ENCODE results near the gene ANKRD12. TPM values are rescaled to one million over a fixed set of nuclear protein-coding genes. Genes with fewer than 3 reads are reported as not detected.
A peak's percentile ranks its signal among the peaks of the same experiment; 100 is the strongest.

ANKRD12 gene
- polyA plus RNA-seq, 1 donor, result 20.1 TPM

GRCh38 chr18:9105420-9105819 is 31.2 kb upstream of the ANKRD12 start:
- Histone ChIP-seq H3K4me1 (ENCODE audit: control insufficient read depth, insufficient read depth, low read length) (peaks cover 27% of the 10 kb centered on the region), H3K4me3 (ENCODE audit: low read length) (no peak overlapping the region), H3K27ac (ENCODE audit: low read length) (no peak overlapping the region), H3K36me3 (ENCODE audit: control insufficient read depth, insufficient read depth, low read length) (no peaks in the 10 kb centered on the region), H3K9me3 (ENCODE audit: control insufficient read depth, low read depth, low read length) (no peaks in the 10 kb centered on the region), H3K27me3 (ENCODE audit: control insufficient read depth, insufficient read depth, low read length) (no peaks in the 10 kb centered on the region)
- no peak for DNase-seq
- WGBS (ENCODE audit: insufficient coverage, low lambda C conversion rate), result no CpG with 5 or more reads among the region's 3 CpGs

- no CpG with 5 or more reads among the region's 1 CpG for WGBS (ENCODE audit: insufficient coverage, low lambda C conversion rate)
- no peak overlapping the region for H3K4me3 ChIP-seq (ENCODE audit: low read length)
- no peak for DNase-seq
- H3K36me3 ChIP-seq (ENCODE audit: control insufficient read depth, insufficient read depth, low read length), result no peaks in the 10 kb centered on the region
- no peaks in the 10 kb centered on the region for H3K9me3 ChIP-seq (ENCODE audit: control insufficient read depth, low read depth, low read length)
- no peaks in the 10 kb centered on the region for H3K27me3 ChIP-seq (ENCODE audit: control insufficient read depth, insufficient read depth, low read length)
- peaks cover 31% of the 10 kb centered on the region for H3K4me1 ChIP-seq (ENCODE audit: control insufficient read depth, insufficient read depth, low read length)
- H3K27ac ChIP-seq (ENCODE audit: low read length), result no peak overlapping the region
Observed at GRCh38 chr18:9106094-9106493, 30.5 kb upstream of the ANKRD12 start.

GRCh38 chr18:9106800-9107584 is 29.6 kb upstream of the ANKRD12 start:
- no peak overlapping the region for H3K4me3 ChIP-seq (ENCODE audit: low read length)
- peaks cover 31% of the 10 kb centered on the region for H3K4me1 ChIP-seq (ENCODE audit: control insufficient read depth, insufficient read depth, low read length)
- WGBS (ENCODE audit: insufficient coverage, low lambda C conversion rate), result 0% methylated on average over 1 of the region's 4 CpGs
- H3K27ac ChIP-seq (ENCODE audit: low read length), result peak overlapping the region; percentile 20
- no peaks in the 10 kb centered on the region for H3K36me3 ChIP-seq (ENCODE audit: control insufficient read depth, insufficient read depth, low read length)
- no peaks in the 10 kb centered on the region for H3K9me3 ChIP-seq (ENCODE audit: control insufficient read depth, low read depth, low read length)
- no peaks in the 10 kb centered on the region for H3K27me3 ChIP-seq (ENCODE audit: control insufficient read depth, insufficient read depth, low read length)
- DNase-seq, result peak in 1 of 2 donors; percentile 39

GRCh38 chr18:9108911-9109310 is 27.7 kb upstream of the ANKRD12 start:
- H3K27ac ChIP-seq (ENCODE audit: low read length), result no peak overlapping the region
- DNase-seq, result no peak
- no peaks in the 10 kb centered on the region for H3K9me3 ChIP-seq (ENCODE audit: control insufficient read depth, low read depth, low read length)
- no CpG with 5 or more reads among the region's 2 CpGs for WGBS (ENCODE audit: insufficient coverage, low lambda C conversion rate)
- peaks cover 31% of the 10 kb centered on the region for H3K4me1 ChIP-seq (ENCODE audit: control insufficient read depth, insufficient read depth, low read length)
- peaks cover 2% of the 10 kb centered on the region for H3K36me3 ChIP-seq (ENCODE audit: control insufficient read depth, insufficient read depth, low read length)
- H3K27me3 ChIP-seq (ENCODE audit: control insufficient read depth, insufficient read depth, low read length), result no peaks in the 10 kb centered on the region
- no peak overlapping the region for H3K4me3 ChIP-seq (ENCODE audit: low read length)

- H3K27me3 ChIP-seq (ENCODE audit: control insufficient read depth, insufficient read depth, low read length), result no peaks in the 10 kb centered on the region
- 67% methylated on average over 1 of the region's 4 CpGs for WGBS (ENCODE audit: insufficient coverage, low lambda C conversion rate)
- H3K9me3 ChIP-seq (ENCODE audit: control insufficient read depth, low read depth, low read length), result no peaks in the 10 kb centered on the region
- peaks cover 31% of the 10 kb centered on the region for H3K4me1 ChIP-seq (ENCODE audit: control insufficient read depth, insufficient read depth, low read length)
- H3K36me3 ChIP-seq (ENCODE audit: control insufficient read depth, insufficient read depth, low read length), result peaks cover 3% of the 10 kb centered on the region
- no peak for DNase-seq
- H3K27ac ChIP-seq (ENCODE audit: low read length), result no peak overlapping the region
- H3K4me3 ChIP-seq (ENCODE audit: low read length), result no peak overlapping the region
Observed at GRCh38 chr18:9109523-9109922, 27.1 kb upstream of the ANKRD12 start.

GRCh38 chr18:9113468-9114149 is 23.0 kb upstream of the ANKRD12 start:
- peaks cover 5% of the 10 kb centered on the region for H3K36me3 ChIP-seq (ENCODE audit: control insufficient read depth, insufficient read depth, low read length)
- H3K4me3 ChIP-seq (ENCODE audit: low read length), result no peak overlapping the region
- H3K27me3 ChIP-seq (ENCODE audit: control insufficient read depth, insufficient read depth, low read length), result no peaks in the 10 kb centered on the region
- H3K9me3 ChIP-seq (ENCODE audit: control insufficient read depth, low read depth, low read length), result no peaks in the 10 kb centered on the region
- no CpG with 5 or more reads among the region's 7 CpGs for WGBS (ENCODE audit: insufficient coverage, low lambda C conversion rate)
- DNase-seq, result no peak
- no peak overlapping the region for H3K27ac ChIP-seq (ENCODE audit: low read length)
- H3K4me1 ChIP-seq (ENCODE audit: control insufficient read depth, insufficient read depth, low read length), result peaks cover 10% of the 10 kb centered on the region

GRCh38 chr18:9115984-9116383 is 20.6 kb upstream of the ANKRD12 start:
- H3K36me3 ChIP-seq (ENCODE audit: control insufficient read depth, insufficient read depth, low read length), result peaks cover 14% of the 10 kb centered on the region
- no peak overlapping the region for H3K4me3 ChIP-seq (ENCODE audit: low read length)
- H3K9me3 ChIP-seq (ENCODE audit: control insufficient read depth, low read depth, low read length), result no peaks in the 10 kb centered on the region
- no peaks in the 10 kb centered on the region for H3K27me3 ChIP-seq (ENCODE audit: control insufficient read depth, insufficient read depth, low read length)
- H3K4me1 ChIP-seq (ENCODE audit: control insufficient read depth, insufficient read depth, low read length), result peaks cover under 1% of the 10 kb centered on the region
- no peak overlapping the region for H3K27ac ChIP-seq (ENCODE audit: low read length)
- no peak for DNase-seq

GRCh38 chr18:9117980-9118841 is 18.4 kb upstream of the ANKRD12 start:
- Histone ChIP-seq H3K4me1 (ENCODE audit: control insufficient read depth, insufficient read depth, low read length) (no peaks in the 10 kb centered on the region), H3K4me3 (ENCODE audit: low read length) (no peak overlapping the region)
- WGBS (ENCODE audit: insufficient coverage, low lambda C conversion rate), result no CpG with 5 or more reads among the region's 5 CpGs

GRCh38 chr18:9120796-9121195 is 15.8 kb upstream of the ANKRD12 start:
- Histone ChIP-seq H3K9me3 (ENCODE audit: control insufficient read depth, low read depth, low read length) (no peaks in the 10 kb centered on the region), H3K27ac (ENCODE audit: low read length) (no peak overlapping the region), H3K36me3 (ENCODE audit: control insufficient read depth, insufficient read depth, low read length) (peaks cover 32% of the 10 kb centered on the region), H3K4me3 (ENCODE audit: low read length) (no peak overlapping the region), H3K4me1 (ENCODE audit: control insufficient read depth, insufficient read depth, low read length) (no peaks in the 10 kb centered on the region), H3K27me3 (ENCODE audit: control insufficient read depth, insufficient read depth, low read length) (no peaks in the 10 kb centered on the region)
- WGBS (ENCODE audit: insufficient coverage, low lambda C conversion rate), result 30% methylated on average over 1 of the region's 1 CpG
- no peak for DNase-seq

More at GRCh38 chr18:9117980-9118841, 18.4 kb upstream of the ANKRD12 start:
- peaks cover 20% of the 10 kb centered on the region for H3K36me3 ChIP-seq (ENCODE audit: control insufficient read depth, insufficient read depth, low read length)
- DNase-seq, result no peak
- H3K27ac ChIP-seq (ENCODE audit: low read length), result no peak overlapping the region
- H3K27me3 ChIP-seq (ENCODE audit: control insufficient read depth, insufficient read depth, low read length), result no peaks in the 10 kb centered on the region
- no peaks in the 10 kb centered on the region for H3K9me3 ChIP-seq (ENCODE audit: control insufficient read depth, low read depth, low read length)

- no peak overlapping the region for H3K27ac ChIP-seq (ENCODE audit: low read length)
- H3K4me3 ChIP-seq (ENCODE audit: low read length), result no peak overlapping the region
- no peaks in the 10 kb centered on the region for H3K9me3 ChIP-seq (ENCODE audit: control insufficient read depth, low read depth, low read length)
- no peaks in the 10 kb centered on the region for H3K27me3 ChIP-seq (ENCODE audit: control insufficient read depth, insufficient read depth, low read length)
- H3K36me3 ChIP-seq (ENCODE audit: control insufficient read depth, insufficient read depth, low read length), result peaks cover 51% of the 10 kb centered on the region
- 100% methylated on average over 1 of the region's 2 CpGs for WGBS (ENCODE audit: insufficient coverage, low lambda C conversion rate)
- no peaks in the 10 kb centered on the region for H3K4me1 ChIP-seq (ENCODE audit: control insufficient read depth, insufficient read depth, low read length)
- no peak for DNase-seq
Observed at GRCh38 chr18:9123520-9123919, 13.1 kb upstream of the ANKRD12 start.

All from large intestine (tissue), 3 donors.